Motor neuron (in vitro differentiated cells): ENCODE results near the gene ZNF484. TPM values are rescaled to one million over a fixed set of nuclear protein-coding genes. Genes with fewer than 3 reads are reported as not detected.
A peak's percentile ranks its signal among the peaks of the same experiment; 100 is the strongest.
"Not testable (repeated sequence)": the region's sequence is repeated elsewhere in the genome, so short reads cannot be mapped to it uniquely, and the experiment has no call there.

Experiments used
- ATAC-seq, 8 experiments: fragments of 200-7000 bp; cut with Tn5 transposase; replicated peaks in 6 of 8; 2 replicates each; pipeline ENCODE4 v1.8.0; 2021; ENCODE audit warnings: mild to moderate bottlenecking in 8 of 8, moderate library complexity in 8 of 8
- H3K27ac ChIP-seq, 2 donors: fragments of 250-450 bp; sonication (Bioruptor Pico); 2 replicates each; pipeline ENCODE4 v1.9.0; 2021; ENCODE audit warnings: antibody characterized with exemption in 2 of 2, mild to moderate bottlenecking in 2 of 2, moderate library complexity in 1 of 2
- H3K4me1 ChIP-seq, 2 donors: fragments of 250-450 bp; sonication (Bioruptor Pico); replicated peaks in 1 of 2; 2 replicates each; pipeline ENCODE4 v1.6.1; 2021; ENCODE audit warnings: antibody characterized with exemption in 2 of 2, mild to moderate bottlenecking in 2 of 2, moderate library complexity in 1 of 2
- H3K4me3 ChIP-seq, 5 donors: fragments of 250-450 bp; sonication (Bioruptor Pico); 2 replicates each; pipeline ENCODE4 v1.9.0; 2021; ENCODE audit warnings: antibody characterized with exemption in 5 of 5, mild to moderate bottlenecking in 5 of 5, moderate library complexity in 4 of 5
- WGBS, 10 experiments: fragments of 450-650 bp; shearing (Covaris generic); methylation state at CpG; one replicate each; pipeline ENCODE4 v1.0.0; 2022; 5-methylcytosine and 5-hydroxymethylcytosine counted together
- in situ Hi-C, 9 experiments: fragments of 400-800 bp; cut with MboI; loops; one replicate each; pipeline ENCODE4 v1.15.0; 2021; ENCODE audit warnings: low sequenced_read_pairs in 9 of 9, low pct_unique_long_range_greater_than_20kb in 2 of 9; ENCODE audit not compliant: unreplicated experiment in 9 of 9
- total RNA-seq, 8 experiments: library from RNA; unstranded; fragments of 300-600 nt; gene quantifications; 2 replicates each; pipeline versions ENCODE4 v1.2.3 to v1.2.4, GENCODE V29; 2022

Gene ZNF484
- total RNA-seq, 8 experiments from 2014 or later, result 10.7 to 22.2 (median 17.5) TPM

DNA sequence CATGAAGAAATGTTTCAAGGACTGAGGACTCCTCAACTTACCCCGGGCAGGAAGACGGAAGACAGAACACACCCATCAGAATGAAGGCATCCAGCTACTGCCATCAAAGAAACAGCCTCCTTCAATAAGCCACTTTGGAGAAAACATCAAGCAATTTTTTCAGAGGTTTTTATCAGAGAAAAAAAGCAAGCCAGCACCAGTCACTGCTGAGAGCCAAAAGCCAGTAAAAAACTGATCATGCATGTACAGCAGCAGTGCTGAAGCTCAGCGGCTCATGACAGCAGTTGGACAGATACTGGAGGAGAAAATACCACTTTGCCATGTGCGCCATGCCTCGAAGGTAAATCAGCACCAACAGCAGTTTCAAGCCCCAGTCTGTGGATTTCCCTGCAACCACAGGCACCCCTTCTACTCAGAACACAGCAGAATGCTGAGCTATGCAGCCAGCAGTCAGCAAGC, 10.1 kb upstream of the ZNF484 start:
- Histone ChIP-seq H3K4me1 (peaks cover 2 to 15% of the 10 kb centered on the region in 2 donors), H3K4me3 (no peak overlapping the region), H3K27ac (no peak overlapping the region)
- 25 to 92% (median 75%) methylated on average over 3 to 4 of the region's 5 CpGs; no CpG with 5 or more reads in 6 of the 10 experiments for WGBS, 10 experiments
- ATAC-seq, result no peak
- in situ Hi-C loops, result no loop called here

DNA sequence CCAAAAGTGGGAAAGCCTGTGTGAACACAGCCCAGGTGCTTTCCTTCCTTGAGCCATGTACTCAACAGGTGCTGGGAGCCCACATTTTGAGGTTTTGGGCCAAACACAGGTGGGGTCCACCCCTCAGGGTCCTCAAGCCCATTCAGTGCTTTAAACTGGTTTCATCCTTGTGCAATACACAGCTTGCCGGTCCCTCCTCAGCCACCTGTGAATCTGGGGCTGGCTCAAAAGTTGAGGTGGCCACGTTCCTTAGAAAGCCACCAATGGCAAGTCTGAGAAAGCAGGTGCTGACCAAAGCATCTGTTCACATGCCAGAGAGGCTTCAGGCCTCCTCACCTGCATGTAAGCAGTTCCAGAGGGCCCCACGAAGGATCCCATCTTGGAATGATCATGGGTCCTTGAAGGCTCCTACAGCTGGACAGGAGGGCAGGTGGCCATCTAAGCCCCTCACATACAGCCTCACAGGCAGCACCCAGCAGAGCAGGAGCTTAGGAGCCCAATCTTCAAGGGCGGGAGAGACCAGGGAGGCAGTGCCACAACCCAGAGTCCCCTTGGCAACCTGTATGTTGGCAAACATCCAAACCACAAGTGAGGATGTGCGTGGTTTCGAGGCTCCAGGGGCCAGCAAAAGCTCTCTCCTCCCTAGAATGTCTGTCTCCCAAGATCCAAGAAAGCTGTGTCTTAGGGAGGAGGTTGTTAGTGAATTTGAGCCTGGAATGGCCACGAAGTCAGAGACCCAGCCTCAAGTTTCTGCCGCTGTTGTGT, 9.2 kb upstream of the ZNF484 start:
- 38 to 100% (median 40%) methylated on average over 1 to 5 of the region's 8 CpGs; no CpG with 5 or more reads in 3 of the 10 experiments for WGBS, 10 experiments
- in situ Hi-C loops, ATAC-seq: not testable (repeated sequence)

GRCh38 chr9:92883666-92884405, 6.0 kb upstream of the ZNF484 start:
- H3K27ac ChIP-seq, H3K4me3 ChIP-seq, in situ Hi-C loops, ATAC-seq: not testable (repeated sequence)
- WGBS, 10 experiments, result 51 to 90% (median 65%) methylated on average over 2 to 10 of the region's 15 CpGs; no CpG with 5 or more reads in 5 of the 10 experiments
- H3K4me1 ChIP-seq, result peaks cover 2 to 15% of the 10 kb centered on the region in 2 donors

More for the DNA sequence above, 9.2 kb upstream of the ZNF484 start:
- peaks cover 2 to 15% of the 10 kb centered on the region in 2 donors for H3K4me1 ChIP-seq
- not testable (repeated sequence) for H3K4me3 ChIP-seq, H3K27ac ChIP-seq

DNA sequence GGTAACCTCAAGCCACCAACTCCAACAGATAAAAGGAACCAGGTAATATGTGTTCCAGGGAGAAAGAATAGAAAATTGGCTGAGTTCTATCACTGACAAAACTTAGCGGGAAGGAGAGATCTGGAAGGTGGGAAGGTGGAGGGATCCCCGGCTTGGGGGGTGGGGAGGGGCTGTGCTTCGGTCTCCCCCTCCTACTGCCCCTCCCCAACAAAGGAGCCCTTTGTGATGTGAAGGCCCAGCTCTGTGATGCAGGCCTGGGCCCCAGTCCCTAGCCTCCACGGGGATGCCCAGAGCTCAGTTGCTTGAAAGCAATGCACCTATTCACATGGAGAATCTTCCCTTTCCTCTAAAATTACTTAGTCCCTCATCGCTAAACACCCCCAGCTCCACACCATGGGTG, 4.4 kb upstream of the ZNF484 start:
- no peak for ATAC-seq
- H3K4me1 ChIP-seq, result peaks cover 8 to 12% of the 10 kb centered on the region in 2 donors
- 40 to 100% (median 60%) methylated on average over 1 to 2 of the region's 5 CpGs; no CpG with 5 or more reads in 3 of the 10 experiments for WGBS, 10 experiments
- no peak overlapping the region for H3K4me3 ChIP-seq
- H3K27ac ChIP-seq, result no peak overlapping the region
- in situ Hi-C loops, result no loop called here

DNA sequence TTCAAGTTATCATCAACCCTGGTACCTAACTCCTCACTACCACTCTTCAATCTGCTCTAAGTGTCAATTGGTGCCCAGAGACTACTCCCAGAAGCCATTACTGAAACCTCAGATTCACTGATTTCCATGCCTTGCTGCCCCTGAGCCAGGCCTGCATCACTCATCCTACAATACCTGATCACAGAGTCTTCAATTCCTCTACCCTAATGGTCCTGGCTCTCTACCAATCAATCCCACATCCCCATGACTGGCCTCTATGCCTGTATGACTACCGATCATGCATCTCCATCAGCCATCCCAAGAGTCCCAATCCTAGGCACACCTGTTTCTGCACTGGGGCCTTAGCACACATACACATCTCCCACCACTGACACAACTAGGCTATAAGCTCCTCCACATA, 2.5 kb downstream of the ZNF484 start:
- Histone ChIP-seq H3K27ac (no peak overlapping the region), H3K4me3 (no peak overlapping the region), H3K4me1 (peaks cover 6 to 21% of the 10 kb centered on the region in 2 donors)
- ATAC-seq, result no peak
- in situ Hi-C loops, result no loop called here
- WGBS, 10 experiments, result 83% methylated on average over 1 of the region's 1 CpG; no CpG with 5 or more reads in 9 of the 10 experiments

DNA sequence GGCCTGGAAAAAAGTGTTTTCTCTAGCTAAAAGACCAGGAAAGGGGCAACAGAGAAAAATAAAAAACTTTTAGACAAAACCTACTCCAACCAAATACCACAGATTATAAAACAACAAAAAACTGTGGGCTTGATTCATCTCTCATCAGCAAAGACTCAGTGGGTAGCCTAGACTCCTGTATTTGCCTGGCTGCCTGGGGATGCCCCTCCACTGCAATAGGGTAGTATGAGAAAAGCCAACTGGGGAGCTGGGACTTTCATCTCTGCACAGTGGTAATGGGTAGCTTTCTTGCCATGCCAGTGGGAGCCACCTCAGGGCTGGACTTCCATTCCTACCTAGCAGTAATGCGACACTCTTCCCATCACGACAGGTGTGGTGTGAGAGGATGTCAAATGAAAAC, 7.5 kb downstream of the ZNF484 start:
- Histone ChIP-seq H3K27ac (no peak overlapping the region), H3K4me1 (peaks cover under 1% of the 10 kb centered on the region in 2 donors), H3K4me3 (no peak overlapping the region)
- WGBS, 10 experiments, result 100% methylated on average over 2 of the region's 2 CpGs; no CpG with 5 or more reads in 9 of the 10 experiments
- in situ Hi-C loops, result no loop called here
- ATAC-seq, result no peak

DNA sequence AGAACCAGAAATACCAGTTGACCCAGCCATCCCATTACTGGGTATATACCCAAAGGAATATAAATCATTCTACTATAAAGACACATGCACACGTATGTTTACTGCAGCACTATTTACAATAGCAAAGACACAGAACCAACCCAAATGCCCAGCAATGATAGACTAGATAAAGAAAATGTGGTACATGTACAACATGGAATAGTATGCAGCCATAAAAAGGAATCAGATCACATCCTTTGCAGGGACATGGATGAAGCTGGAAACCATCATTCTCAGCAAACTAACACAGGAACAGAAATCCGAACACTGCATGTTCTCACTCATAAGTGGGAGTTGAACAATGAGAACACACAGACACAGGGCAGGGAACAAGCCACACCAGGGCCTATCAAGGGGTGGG, 11.2 kb downstream of the ZNF484 start:
- H3K4me3 ChIP-seq, ATAC-seq, H3K27ac ChIP-seq, in situ Hi-C loops, H3K4me1 ChIP-seq: not testable (repeated sequence)
- WGBS, 10 experiments, result 100% methylated on average over 1 to 2 of the region's 2 CpGs; no CpG with 5 or more reads in 6 of the 10 experiments

DNA sequence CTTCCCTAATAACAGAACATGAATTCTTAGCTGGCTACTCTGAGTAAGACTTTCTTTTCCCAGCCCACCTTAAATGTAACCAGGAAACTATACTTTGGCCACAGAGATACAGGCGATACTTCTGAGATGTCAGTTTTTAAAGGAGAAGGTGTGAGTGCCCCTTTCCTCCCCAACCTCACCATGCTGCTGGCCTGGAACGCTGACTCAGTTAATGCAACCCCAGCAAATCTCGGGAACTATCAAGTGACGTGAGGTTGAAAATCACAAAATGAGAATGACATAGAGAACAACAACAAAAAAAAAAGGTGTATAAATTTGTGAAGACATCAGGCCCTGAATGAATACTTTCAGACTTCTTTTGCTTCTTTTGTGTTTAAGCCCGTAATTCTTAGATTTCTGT, 13.7 kb downstream of the ZNF484 start:
- WGBS, 10 experiments, result 52 to 100% (median 86%) methylated on average over 1 to 5 of the region's 5 CpGs; no CpG with 5 or more reads in 1 of the 10 experiments
- ATAC-seq, result no peak
- no peak overlapping the region for H3K27ac ChIP-seq
- H3K4me1 ChIP-seq, result no peaks in the 10 kb centered on the region
- in situ Hi-C loops, result no loop called here
- no peak overlapping the region for H3K4me3 ChIP-seq

DNA sequence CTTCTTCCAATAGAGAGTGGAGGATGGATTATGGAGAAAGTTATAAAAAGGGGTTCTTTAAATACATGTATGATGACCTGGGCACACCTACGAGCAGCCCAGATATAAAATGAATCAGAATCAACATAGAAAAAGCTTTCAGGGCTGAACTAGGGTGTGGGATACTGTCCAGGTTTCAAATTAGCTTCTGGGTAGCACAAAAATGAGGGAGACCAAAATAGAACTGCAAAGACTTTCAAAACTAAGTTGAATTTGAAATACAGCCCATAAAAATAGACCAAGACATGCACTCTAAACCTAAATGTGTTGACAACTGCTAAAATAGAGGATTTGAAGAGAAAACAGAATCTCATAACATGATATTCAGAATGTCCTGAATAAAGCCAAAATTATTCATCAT, 17.0 kb downstream of the ZNF484 start:
- 25 to 100% (median 100%) methylated on average over 1 of the region's 1 CpG; no CpG with 5 or more reads in 3 of the 10 experiments for WGBS, 10 experiments
- no peak overlapping the region for H3K4me3 ChIP-seq
- no peaks in the 10 kb centered on the region for H3K4me1 ChIP-seq
- H3K27ac ChIP-seq, result no peak overlapping the region
- ATAC-seq, result no peak
- in situ Hi-C loops, result no loop called here

- Histone ChIP-seq H3K27ac (no peak overlapping the region), H3K4me1 (no peaks in the 10 kb centered on the region), H3K4me3 (no peak overlapping the region)
- ATAC-seq, result peak in 1 of 8 experiments; percentile 68
- in situ Hi-C loops, result no loop called here
Measured at GRCh38 chr9:92857236-92857635, 20.6 kb downstream of the ZNF484 start.

- H3K4me1 ChIP-seq, result no peaks in the 10 kb centered on the region
- H3K27ac ChIP-seq, result no peak overlapping the region
- WGBS, 10 experiments, result 0 to 100% (median 13%) methylated on average over 1 of the region's 2 CpGs; no CpG with 5 or more reads in 5 of the 10 experiments
- in situ Hi-C loops, result no loop called here
- no peak overlapping the region for H3K4me3 ChIP-seq
- no peak for ATAC-seq
Measured at GRCh38 chr9:92853716-92854115, 24.1 kb downstream of the ZNF484 start.

DNA sequence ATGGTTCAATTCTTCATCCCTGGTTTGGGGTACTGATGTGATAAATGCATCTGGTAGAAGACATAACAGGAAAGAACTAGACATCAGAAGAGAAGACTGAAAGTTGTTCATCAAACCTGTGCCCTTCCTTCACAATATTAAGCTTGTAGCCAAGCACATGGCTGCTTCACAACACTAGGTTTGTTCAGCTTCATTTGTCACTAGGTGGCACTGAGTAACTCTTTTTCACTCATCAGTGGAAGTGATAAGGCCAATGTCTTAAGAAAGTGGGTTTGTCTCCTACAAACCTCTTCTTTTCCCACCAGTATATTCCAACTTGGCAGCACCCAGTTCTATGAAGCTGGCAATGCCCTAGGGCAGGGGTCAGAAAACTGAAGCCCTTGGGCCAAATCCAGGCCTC, 26.9 kb downstream of the ZNF484 start:
- Histone ChIP-seq H3K27ac (no peak overlapping the region), H3K4me1 (no peaks in the 10 kb centered on the region), H3K4me3 (no peak overlapping the region)
- in situ Hi-C loops, result no loop called here
- peak in 1 of 8 experiments; percentile 47 for ATAC-seq

DNA sequence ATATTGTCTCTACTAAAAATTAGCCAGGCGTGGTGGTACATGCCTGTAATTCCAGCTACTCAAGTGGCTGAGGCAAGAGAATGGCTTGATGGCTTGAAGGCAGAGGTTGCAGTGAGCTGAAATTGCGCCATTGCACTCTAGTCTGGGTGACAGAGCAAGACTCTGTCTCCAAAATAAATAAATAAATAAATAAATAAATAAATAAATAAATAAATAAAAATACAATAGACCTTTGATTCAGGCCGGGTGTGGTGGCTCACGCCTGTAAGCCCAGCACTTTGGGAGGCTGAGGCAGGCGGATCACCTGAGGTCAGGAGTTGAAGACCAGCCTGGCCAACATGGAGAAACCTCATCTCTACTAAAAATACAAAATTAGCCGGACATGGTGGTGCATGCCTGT, 29.1 kb downstream of the ZNF484 start:
- ATAC-seq, H3K4me1 ChIP-seq, H3K27ac ChIP-seq, H3K4me3 ChIP-seq, in situ Hi-C loops: not testable (repeated sequence)
- WGBS, 10 experiments, result 67 to 100% (median 90%) methylated on average over 1 to 5 of the region's 6 CpGs; no CpG with 5 or more reads in 2 of the 10 experiments
